Neutrophil (primary cell): ENCODE results near the gene FMNL1.

Experiments used
- H3K27ac ChIP-seq: fragments of 200-600 bp; sonication (generic); 2 replicates; pipeline ENCODE4 v1.5.1; 2016; ENCODE audit warnings: mild to moderate bottlenecking, moderate library complexity
- H3K27me3 ChIP-seq: fragments of 200-600 bp; sonication (generic); 2 replicates; pipeline ENCODE4 v1.6.0; 2016; ENCODE audit warnings: mild to moderate bottlenecking
- H3K36me3 ChIP-seq: fragments of 200-600 bp; sonication (generic); 2 replicates; pipeline ENCODE4 v1.5.1; 2017
- H3K4me1 ChIP-seq, 2 experiments: fragments of 200-600 bp in 1 of 2; sonication (generic) in 1 of 2; 1 replicate in 1 of 2; 2 replicates in 1 of 2; pipeline versions ENCODE4 v1.5.1 to v1.6.1; 2013 to 2016; ENCODE audit warnings: low read depth in 1 of 2, low read length in 1 of 2, mild to moderate bottlenecking in 1 of 2, moderate library complexity in 1 of 2; ENCODE audit not compliant: control insufficient read depth in 1 of 2, insufficient read depth in 1 of 2
- H3K4me3 ChIP-seq, 2 experiments: fragments of 200-600 bp in 1 of 2; sonication (generic) in 1 of 2; 1 replicate in 1 of 2; 2 replicates in 1 of 2; pipeline ENCODE4 v1.5.1; 2013 to 2016; ENCODE audit warnings: low read depth in 1 of 2, low read length in 1 of 2, mild to moderate bottlenecking in 1 of 2, moderate library complexity in 1 of 2
- H3K9me3 ChIP-seq: fragments of 200-600 bp; sonication (generic); 2 replicates; pipeline ENCODE4 v1.5.1; 2016
- CTCF ChIP-seq: fragments of 200-600 bp; sonication (generic); IDR thresholded peaks from 2 replicates; pipeline ENCODE4 v1.5.1; 2016; ENCODE audit warnings: antibody characterized with exemption

Gene FMNL1

GRCh38 chr17:45293413-45294211, 71.9 kb downstream of the FMNL1 start:
- peak overlapping the region; percentile 66 for H3K27ac ChIP-seq
- H3K36me3 ChIP-seq, result peaks cover 10% of the 10 kb centered on the region
- TF ChIP-seq CTCF, result no peak

GRCh38 chr17:45294506-45294905, 72.8 kb downstream of the FMNL1 start:
- Histone ChIP-seq H3K27ac (peak overlapping the region; percentile 90), H3K36me3 (peaks cover under 1% of the 10 kb centered on the region), H3K27me3 (no peaks in the 10 kb centered on the region), H3K4me1 (peaks cover 61 to 75% of the 10 kb centered on the region in 2 experiments), H3K9me3 (no peaks in the 10 kb centered on the region), H3K4me3 (no peak overlapping the region)
- TF ChIP-seq CTCF, result no peak

More at GRCh38 chr17:45293413-45294211, 71.9 kb downstream of the FMNL1 start:
- Histone ChIP-seq H3K4me3 (no peak overlapping the region), H3K27me3 (no peaks in the 10 kb centered on the region), H3K4me1 (peaks cover 61 to 77% of the 10 kb centered on the region in 2 experiments), H3K9me3 (no peaks in the 10 kb centered on the region)

- peak overlapping the region; percentile 20 to 31 for H3K4me3 ChIP-seq
- TF ChIP-seq CTCF, result peak; percentile 55
- H3K27ac ChIP-seq, result peak overlapping the region; percentile 90
- H3K9me3 ChIP-seq, result no peaks in the 10 kb centered on the region
- peaks cover 47 to 61% of the 10 kb centered on the region in 2 experiments for H3K4me1 ChIP-seq
- H3K36me3 ChIP-seq, result no peaks in the 10 kb centered on the region
- no peaks in the 10 kb centered on the region for H3K27me3 ChIP-seq
Measured at GRCh38 chr17:45296003-45296832, 74.5 kb downstream of the FMNL1 start.

GRCh38 chr17:45296833-45297124, 75.1 kb downstream of the FMNL1 start:
- Histone ChIP-seq H3K9me3 (no peaks in the 10 kb centered on the region), H3K4me3 (peak overlapping the region in 1 of 2 experiments; percentile 31), H3K27ac (peak overlapping the region; percentile 90), H3K27me3 (no peaks in the 10 kb centered on the region), H3K4me1 (peaks cover 42 to 55% of the 10 kb centered on the region in 2 experiments), H3K36me3 (no peaks in the 10 kb centered on the region)
- TF ChIP-seq CTCF, result no peak
